ENCODE data around the gene PLXNB3. TPM values are rescaled to one million over a fixed set of nuclear protein-coding genes. Genes with fewer than 3 reads are reported as not detected.
A peak's percentile ranks its signal among the peaks of the same experiment; 100 is the strongest.

Gene PLXNB3
- total RNA-seq, 1 donor from 2014 or later: 1.0 TPM

- Histone ChIP-seq H3K27ac (ENCODE audit: low read depth, low read length) (peak overlapping the region; percentile 13), H3K9ac (ENCODE audit: low read depth in 1 of 3, low read length in 3 of 3) (no peak overlapping the region)
Measured at GRCh38 chrX:153766871-153767673, 3.0 kb downstream of the PLXNB3 start.

GRCh38 chrX:153767674-153768055 is 3.6 kb downstream of the PLXNB3 start:
- H3K4me3 ChIP-seq (ENCODE audit: low read length in 3 of 3): no peak overlapping the region
- no peak overlapping the region for H3K27ac ChIP-seq (ENCODE audit: low read depth, low read length)
- H3K9ac ChIP-seq (ENCODE audit: low read depth in 1 of 3, low read length in 3 of 3): no peak overlapping the region
- H3K36me3 ChIP-seq (ENCODE audit: control insufficient read depth in 3 of 3, insufficient read depth in 3 of 3, low read length in 3 of 3): no peaks in the 10 kb centered on the region
- H3K4me1 ChIP-seq (ENCODE audit: control insufficient read depth in 3 of 3, insufficient read depth in 3 of 3, low read length in 3 of 3): peaks cover 9 to 23% (median 16%) of the 10 kb centered on the region in 3 donors
- peaks cover 0 to 4% (median 0%) of the 10 kb centered on the region in 3 donors for H3K27me3 ChIP-seq (ENCODE audit: control insufficient read depth in 3 of 3, insufficient read depth in 3 of 3, low read length in 3 of 3)
- H3K9me3 ChIP-seq (ENCODE audit: control insufficient read depth in 3 of 3, low read length in 3 of 3): no peaks in the 10 kb centered on the region

More at GRCh38 chrX:153766871-153767673, 3.0 kb downstream of the PLXNB3 start:
- H3K36me3 ChIP-seq (ENCODE audit: control insufficient read depth in 3 of 3, insufficient read depth in 3 of 3, low read length in 3 of 3): no peaks in the 10 kb centered on the region
- no peak overlapping the region for H3K4me3 ChIP-seq (ENCODE audit: low read length in 3 of 3)
- peaks cover 9 to 23% (median 16%) of the 10 kb centered on the region in 3 donors for H3K4me1 ChIP-seq (ENCODE audit: control insufficient read depth in 3 of 3, insufficient read depth in 3 of 3, low read length in 3 of 3)
- peaks cover 0 to 4% (median 0%) of the 10 kb centered on the region in 3 donors for H3K27me3 ChIP-seq (ENCODE audit: control insufficient read depth in 3 of 3, insufficient read depth in 3 of 3, low read length in 3 of 3)
- H3K9me3 ChIP-seq (ENCODE audit: control insufficient read depth in 3 of 3, low read length in 3 of 3): no peaks in the 10 kb centered on the region

DNA sequence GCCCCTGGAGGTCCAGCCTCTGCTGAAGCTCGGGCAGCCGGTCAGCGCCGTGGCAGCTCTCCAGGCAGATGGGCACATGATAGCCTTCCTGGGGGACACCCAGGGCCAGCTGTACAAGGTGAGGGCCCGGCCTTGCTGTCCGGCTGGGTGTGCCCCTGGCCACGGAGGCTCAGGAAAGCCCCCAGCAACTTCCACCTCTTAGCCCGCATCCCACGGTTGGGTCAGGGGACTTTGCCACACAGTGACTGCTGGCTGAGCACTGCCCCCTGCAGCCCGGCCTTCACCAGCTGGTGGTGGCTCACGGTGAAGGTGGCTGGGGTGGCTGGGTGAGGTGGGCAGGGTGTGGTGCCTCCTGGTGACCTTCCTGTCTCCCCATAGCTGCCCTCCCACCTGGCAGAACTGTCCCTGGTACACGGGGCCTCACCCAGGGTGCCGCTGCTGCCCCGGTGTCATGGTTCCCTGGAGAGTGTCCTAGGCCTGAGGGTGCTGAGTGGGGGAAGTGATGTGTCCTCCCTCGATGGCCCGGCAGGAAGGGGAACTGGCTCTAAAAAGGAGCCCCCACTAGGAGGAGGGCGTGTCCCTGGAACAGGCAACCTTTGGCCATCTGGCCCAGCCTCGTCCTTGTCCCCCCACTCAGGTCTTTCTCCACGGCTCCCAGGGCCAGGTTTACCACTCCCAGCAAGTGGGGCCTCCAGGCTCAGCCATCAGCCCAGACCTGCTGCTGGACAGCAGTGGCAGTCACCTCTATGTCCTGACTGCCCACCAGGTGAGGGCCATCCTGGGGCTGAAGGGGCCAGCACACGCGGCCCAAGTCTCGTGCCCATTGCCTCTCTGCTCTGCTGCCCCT is 4.5 kb downstream of the PLXNB3 start:
- Histone ChIP-seq H3K4me3 (ENCODE audit: low read length in 3 of 3) (no peak overlapping the region), H3K27ac (ENCODE audit: low read depth, low read length) (no peak overlapping the region), H3K27me3 (ENCODE audit: control insufficient read depth in 3 of 3, insufficient read depth in 3 of 3, low read length in 3 of 3) (peaks cover 0 to 4% (median 0%) of the 10 kb centered on the region in 3 donors), H3K36me3 (ENCODE audit: control insufficient read depth in 3 of 3, insufficient read depth in 3 of 3, low read length in 3 of 3) (no peaks in the 10 kb centered on the region), H3K9me3 (ENCODE audit: control insufficient read depth in 3 of 3, low read length in 3 of 3) (no peaks in the 10 kb centered on the region), H3K9ac (ENCODE audit: low read depth in 1 of 3, low read length in 3 of 3) (no peak overlapping the region), H3K4me1 (ENCODE audit: control insufficient read depth in 3 of 3, insufficient read depth in 3 of 3, low read length in 3 of 3) (peaks cover 9 to 23% (median 16%) of the 10 kb centered on the region in 3 donors)

- no peaks in the 10 kb centered on the region for H3K9me3 ChIP-seq (ENCODE audit: control insufficient read depth in 3 of 3, low read length in 3 of 3)
- H3K4me1 ChIP-seq (ENCODE audit: control insufficient read depth in 3 of 3, insufficient read depth in 3 of 3, low read length in 3 of 3): peaks cover 6 to 20% (median 14%) of the 10 kb centered on the region in 3 donors
- no peak overlapping the region for H3K9ac ChIP-seq (ENCODE audit: low read depth in 1 of 3, low read length in 3 of 3)
- no peaks in the 10 kb centered on the region for H3K36me3 ChIP-seq (ENCODE audit: control insufficient read depth in 3 of 3, insufficient read depth in 3 of 3, low read length in 3 of 3)
- H3K4me3 ChIP-seq (ENCODE audit: low read length in 3 of 3): no peak overlapping the region
- no peak overlapping the region for H3K27ac ChIP-seq (ENCODE audit: low read depth, low read length)
- peaks cover 0 to 4% (median 0%) of the 10 kb centered on the region in 3 donors for H3K27me3 ChIP-seq (ENCODE audit: control insufficient read depth in 3 of 3, insufficient read depth in 3 of 3, low read length in 3 of 3)
Measured at GRCh38 chrX:153769158-153769864, 5.3 kb downstream of the PLXNB3 start.

GRCh38 chrX:153769865-153770600 is 6.0 kb downstream of the PLXNB3 start:
- Histone ChIP-seq H3K36me3 (ENCODE audit: control insufficient read depth in 3 of 3, insufficient read depth in 3 of 3, low read length in 3 of 3) (no peaks in the 10 kb centered on the region), H3K27ac (ENCODE audit: low read depth, low read length) (no peak overlapping the region), H3K4me3 (ENCODE audit: low read length in 3 of 3) (no peak overlapping the region), H3K9ac (ENCODE audit: low read depth in 1 of 3, low read length in 3 of 3) (no peak overlapping the region), H3K27me3 (ENCODE audit: control insufficient read depth in 3 of 3, insufficient read depth in 3 of 3, low read length in 3 of 3) (peaks cover 0 to 4% (median 0%) of the 10 kb centered on the region in 3 donors), H3K9me3 (ENCODE audit: control insufficient read depth in 3 of 3, low read length in 3 of 3) (no peaks in the 10 kb centered on the region), H3K4me1 (ENCODE audit: control insufficient read depth in 3 of 3, insufficient read depth in 3 of 3, low read length in 3 of 3) (peaks cover 2 to 13% (median 10%) of the 10 kb centered on the region in 3 donors)

DNA sequence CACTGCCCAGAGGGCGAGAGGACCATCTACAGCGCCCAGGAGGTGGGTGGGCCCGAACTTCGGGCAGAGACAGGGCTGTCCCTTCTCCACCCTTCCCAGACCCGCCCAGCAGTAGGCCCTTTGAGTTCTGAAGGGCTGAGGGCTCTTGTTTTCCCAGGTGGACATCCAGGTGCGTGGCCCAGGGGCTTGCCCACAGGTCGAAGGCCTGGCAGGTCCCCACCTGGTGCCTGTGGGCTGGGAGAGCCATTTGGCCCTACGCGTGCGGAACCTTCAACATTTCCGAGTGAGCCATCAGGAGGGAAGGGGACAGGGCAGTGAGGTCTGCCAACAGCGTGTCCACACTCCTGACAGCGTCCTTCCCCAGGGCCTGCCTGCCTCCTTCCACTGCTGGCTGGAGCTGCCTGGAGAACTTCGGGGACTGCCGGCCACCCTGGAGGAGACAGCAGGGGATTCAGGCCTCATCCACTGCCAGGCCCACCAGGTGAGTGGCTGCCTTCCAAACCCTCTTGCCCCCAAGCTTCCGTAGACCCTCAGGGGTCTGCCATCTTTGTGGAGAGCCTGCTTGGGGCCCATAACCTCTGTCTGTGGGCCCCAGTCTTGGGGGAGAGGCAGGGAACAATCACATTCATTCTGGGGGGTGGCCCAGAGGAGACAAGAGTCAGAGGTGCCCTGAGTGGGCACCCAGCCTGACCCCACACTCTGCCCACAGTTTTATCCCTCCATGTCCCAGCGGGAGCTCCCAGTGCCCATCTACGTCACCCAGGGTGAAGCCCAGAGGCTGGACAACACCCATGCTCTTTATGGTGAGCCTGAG is 6.8 kb downstream of the PLXNB3 start:
- Histone ChIP-seq H3K9me3 (ENCODE audit: control insufficient read depth in 3 of 3, low read length in 3 of 3) (no peaks in the 10 kb centered on the region), H3K9ac (ENCODE audit: low read depth in 1 of 3, low read length in 3 of 3) (no peak overlapping the region), H3K4me3 (ENCODE audit: low read length in 3 of 3) (no peak overlapping the region), H3K27me3 (ENCODE audit: control insufficient read depth in 3 of 3, insufficient read depth in 3 of 3, low read length in 3 of 3) (peaks cover 0 to 4% (median 0%) of the 10 kb centered on the region in 3 donors), H3K4me1 (ENCODE audit: control insufficient read depth in 3 of 3, insufficient read depth in 3 of 3, low read length in 3 of 3) (peaks cover 2 to 13% (median 10%) of the 10 kb centered on the region in 3 donors), H3K36me3 (ENCODE audit: control insufficient read depth in 3 of 3, insufficient read depth in 3 of 3, low read length in 3 of 3) (no peaks in the 10 kb centered on the region), H3K27ac (ENCODE audit: low read depth, low read length) (no peak overlapping the region)

DNA sequence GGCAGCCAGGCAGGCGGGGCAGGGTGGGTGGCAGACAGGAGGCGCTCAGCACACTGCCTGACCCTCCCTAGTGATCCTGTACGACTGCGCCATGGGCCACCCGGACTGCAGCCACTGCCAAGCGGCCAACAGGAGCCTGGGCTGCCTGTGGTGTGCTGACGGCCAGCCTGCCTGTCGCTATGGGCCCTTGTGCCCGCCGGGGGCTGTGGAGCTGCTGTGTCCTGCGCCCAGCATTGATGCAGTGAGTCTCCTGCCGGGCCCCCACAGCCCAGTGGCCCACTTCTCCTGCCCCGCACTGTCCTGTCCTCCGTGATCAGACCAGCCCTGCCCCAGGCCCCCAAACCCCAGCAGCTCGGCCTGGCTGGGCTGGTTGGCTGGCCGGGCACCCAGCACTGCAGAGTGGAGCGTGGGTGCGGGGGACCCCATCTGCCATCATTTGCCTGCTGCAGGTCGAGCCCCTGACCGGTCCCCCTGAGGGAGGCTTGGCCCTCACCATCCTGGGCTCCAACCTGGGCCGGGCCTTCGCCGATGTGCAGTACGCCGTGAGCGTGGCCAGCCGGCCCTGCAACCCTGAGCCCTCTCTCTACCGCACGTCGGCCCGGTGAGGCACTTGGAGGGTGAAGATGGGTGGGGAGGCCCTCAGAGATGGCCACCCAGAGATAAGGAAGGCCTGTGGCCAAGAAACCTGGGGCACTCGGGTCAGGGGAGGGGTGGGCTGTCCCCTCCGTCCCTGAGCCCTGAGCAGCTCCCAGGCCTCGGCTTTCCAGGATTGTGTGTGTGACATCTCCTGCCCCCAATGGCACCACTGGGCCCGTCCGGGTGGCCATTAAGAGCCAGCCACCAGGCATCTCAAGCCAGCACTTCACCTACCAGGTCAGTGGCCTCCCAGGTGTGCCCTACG is 7.6 kb downstream of the PLXNB3 start:
- H3K4me1 ChIP-seq (ENCODE audit: control insufficient read depth in 3 of 3, insufficient read depth in 3 of 3, low read length in 3 of 3): peaks cover 2 to 11% (median 10%) of the 10 kb centered on the region in 3 donors
- no peak overlapping the region for H3K4me3 ChIP-seq (ENCODE audit: low read length in 3 of 3)
- H3K9me3 ChIP-seq (ENCODE audit: control insufficient read depth in 3 of 3, low read length in 3 of 3): no peaks in the 10 kb centered on the region
- no peaks in the 10 kb centered on the region for H3K36me3 ChIP-seq (ENCODE audit: control insufficient read depth in 3 of 3, insufficient read depth in 3 of 3, low read length in 3 of 3)
- no peak overlapping the region for H3K27ac ChIP-seq (ENCODE audit: low read depth, low read length)
- no peak overlapping the region for H3K9ac ChIP-seq (ENCODE audit: low read depth in 1 of 3, low read length in 3 of 3)
- peaks cover 0 to 4% (median 0%) of the 10 kb centered on the region in 3 donors for H3K27me3 ChIP-seq (ENCODE audit: control insufficient read depth in 3 of 3, insufficient read depth in 3 of 3, low read length in 3 of 3)
